NCI-H1694 (cell line): ENCODE results near the gene MPHOSPH9.
"Not testable (repeated sequence)": the region's sequence is repeated elsewhere in the genome, so short reads cannot be mapped to it uniquely, and the experiment has no call there.

ENCODE experiments used
- DNase-seq: peaks from one replicate; lab custom pipeline; 2025; lab: John Stamatoyannopoulos, UW

The MPHOSPH9 gene

DNA sequence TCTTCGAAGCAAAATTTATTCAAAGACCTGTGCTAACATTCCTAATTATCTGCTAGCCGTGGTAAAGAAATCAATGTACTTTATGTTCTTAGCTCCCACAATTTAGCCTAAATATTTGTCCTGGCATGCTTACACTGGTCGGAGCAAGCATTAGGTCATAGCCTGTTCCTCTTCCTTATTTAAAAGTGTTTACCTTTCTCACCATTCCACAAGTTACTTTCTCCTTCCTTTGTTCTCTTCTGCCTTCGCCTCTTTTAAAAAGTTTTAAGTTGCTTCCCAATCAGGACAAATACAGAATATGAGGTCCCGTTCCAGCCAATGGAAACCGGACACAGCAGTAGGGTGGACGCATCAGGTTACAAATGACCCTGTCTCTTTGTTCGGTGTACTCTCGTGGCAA, 27.1 kb upstream of the MPHOSPH9 start:
- DNase-seq = no peak

DNA sequence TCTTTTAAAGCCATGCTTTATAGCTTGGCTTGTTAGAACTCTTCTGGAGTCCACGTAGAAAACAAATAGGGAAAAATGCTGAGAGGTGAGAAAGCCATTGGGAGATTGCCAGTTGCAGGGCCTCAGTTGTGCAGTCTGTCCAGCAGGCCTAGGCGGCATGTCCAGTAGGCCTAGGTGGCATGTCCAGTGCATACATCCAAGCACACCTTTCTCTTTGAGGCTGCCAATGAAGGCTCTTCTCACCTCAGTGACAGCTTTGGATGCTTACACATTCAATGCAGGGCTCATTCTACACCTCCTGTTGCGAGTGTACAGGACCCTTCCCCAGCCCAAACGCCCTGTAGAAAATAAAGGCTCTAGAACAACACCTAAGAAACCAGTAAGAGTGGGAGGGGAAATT, 25.7 kb upstream of the MPHOSPH9 start:
- DNase-seq = no peak

DNA sequence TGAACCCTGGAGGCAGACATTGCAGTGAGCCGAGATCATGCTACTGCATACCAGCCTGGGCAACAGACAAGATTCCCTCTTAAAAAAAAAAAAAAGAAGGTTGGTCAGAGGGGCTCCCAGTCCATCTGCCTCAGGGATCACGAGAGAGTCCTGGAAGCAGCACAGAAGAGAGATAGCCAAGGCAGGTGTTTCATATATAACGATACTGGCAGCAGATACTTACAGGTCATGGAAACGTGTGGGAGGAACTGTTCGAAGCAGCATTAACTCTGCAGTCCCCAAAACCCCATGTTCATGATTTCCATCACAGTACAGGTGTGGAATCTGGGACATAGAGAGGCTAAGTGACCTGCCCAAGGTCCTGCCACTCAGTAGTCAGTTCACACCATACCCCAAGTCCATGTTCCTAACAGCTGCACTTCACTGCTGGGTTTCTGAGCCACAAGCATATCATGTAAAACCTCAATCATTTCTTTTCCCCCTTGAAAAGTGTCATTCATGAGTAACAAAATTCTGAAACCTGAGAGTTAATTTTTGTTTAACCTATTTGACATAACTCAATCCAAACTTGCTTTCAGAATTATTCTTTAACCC, 22.0 kb upstream of the MPHOSPH9 start:
- DNase-seq = no peak

DNA sequence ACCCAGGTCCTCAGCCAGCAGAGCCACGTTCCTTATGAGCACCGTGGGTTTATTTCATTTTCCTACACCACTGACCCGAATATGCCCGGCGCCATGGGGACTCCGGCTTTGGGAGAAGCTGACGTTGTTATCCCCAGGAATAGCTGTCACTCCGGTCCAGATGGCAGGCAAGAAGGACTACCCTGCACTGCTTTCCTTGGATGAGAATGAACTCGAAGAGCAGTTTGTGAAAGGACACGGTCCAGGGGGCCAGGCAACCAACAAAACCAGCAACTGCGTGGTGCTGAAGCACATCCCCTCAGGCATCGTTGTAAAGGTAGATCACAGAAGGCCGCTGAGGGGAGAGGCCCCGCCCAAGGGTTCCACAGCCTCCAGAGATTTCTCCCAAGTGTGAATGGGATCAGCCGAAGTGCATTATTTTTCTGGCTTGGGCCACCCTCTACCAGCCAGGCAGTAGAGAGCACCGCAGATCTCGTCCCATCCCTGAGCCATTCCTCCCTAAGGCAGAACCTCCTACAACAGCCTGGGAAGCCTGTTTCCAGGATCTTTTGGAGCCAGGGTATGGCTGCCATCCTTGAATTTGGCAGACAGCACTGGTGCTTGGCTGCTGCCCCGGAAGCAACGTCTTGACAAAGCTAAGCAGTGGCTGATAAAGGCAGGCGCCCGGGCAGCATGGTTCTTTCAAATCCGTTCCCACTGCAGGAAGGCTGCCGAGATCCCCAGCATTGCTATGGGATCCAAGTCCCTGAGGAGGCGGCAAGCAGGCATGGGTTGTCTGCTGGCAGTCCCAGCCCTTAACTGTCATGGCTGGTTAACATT, 20.9 kb upstream of the MPHOSPH9 start:
- DNase-seq = peak; percentile 45

DNA sequence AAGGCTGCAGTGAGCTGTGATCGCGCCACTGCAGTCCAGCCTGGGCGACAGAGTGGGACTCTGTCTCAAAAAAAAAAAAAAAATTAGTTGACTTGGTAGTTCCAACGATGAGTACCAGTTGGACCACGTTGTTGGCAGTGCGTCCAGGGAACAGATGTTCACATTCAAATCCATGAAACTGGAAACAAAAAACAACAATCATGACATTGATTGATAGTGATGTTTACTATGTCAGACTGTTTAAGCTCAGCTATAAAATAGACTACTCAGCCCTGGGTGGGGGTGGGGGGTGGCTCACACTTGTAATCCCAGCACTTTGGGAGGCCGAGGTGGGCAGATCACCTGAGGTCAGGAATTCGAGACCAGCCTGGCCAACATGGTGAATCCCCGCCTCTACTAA, 19.4 kb upstream of the MPHOSPH9 start:
- peak; percentile 92 for DNase-seq

DNA sequence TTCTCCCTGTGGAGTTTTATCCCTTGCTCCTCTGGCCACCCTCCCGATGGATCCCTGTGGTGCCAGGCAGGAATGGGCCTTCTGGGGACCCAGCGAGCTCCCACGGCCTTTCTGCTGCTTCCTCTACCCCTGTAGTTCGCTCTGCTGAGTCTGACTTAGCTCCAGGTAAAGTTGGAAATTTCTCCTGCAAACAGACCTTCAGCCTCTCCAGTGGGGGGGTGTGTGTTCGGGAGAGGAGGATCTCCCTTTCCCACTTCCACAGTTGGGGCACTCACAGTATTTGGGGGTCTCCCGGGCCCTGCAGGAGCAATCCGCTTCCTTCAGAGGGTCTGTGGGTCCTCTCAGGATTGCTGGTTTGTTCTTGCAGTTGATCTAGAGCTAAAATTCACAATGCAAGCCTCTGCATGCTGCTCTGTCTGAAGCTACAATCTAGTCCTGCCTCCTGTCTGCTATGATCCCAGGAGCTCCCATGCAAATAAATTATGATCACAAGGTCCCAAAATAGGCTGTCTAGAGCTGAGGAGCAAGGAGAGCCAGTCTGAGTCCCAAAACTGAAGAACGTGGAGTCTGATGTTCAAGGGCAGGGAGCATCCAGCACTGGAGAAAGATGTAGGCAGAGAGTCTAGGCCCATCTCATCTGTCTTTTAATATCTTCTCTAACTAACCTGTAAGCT, 18.6 kb upstream of the MPHOSPH9 start:
- peak; percentile 49 for DNase-seq

DNA sequence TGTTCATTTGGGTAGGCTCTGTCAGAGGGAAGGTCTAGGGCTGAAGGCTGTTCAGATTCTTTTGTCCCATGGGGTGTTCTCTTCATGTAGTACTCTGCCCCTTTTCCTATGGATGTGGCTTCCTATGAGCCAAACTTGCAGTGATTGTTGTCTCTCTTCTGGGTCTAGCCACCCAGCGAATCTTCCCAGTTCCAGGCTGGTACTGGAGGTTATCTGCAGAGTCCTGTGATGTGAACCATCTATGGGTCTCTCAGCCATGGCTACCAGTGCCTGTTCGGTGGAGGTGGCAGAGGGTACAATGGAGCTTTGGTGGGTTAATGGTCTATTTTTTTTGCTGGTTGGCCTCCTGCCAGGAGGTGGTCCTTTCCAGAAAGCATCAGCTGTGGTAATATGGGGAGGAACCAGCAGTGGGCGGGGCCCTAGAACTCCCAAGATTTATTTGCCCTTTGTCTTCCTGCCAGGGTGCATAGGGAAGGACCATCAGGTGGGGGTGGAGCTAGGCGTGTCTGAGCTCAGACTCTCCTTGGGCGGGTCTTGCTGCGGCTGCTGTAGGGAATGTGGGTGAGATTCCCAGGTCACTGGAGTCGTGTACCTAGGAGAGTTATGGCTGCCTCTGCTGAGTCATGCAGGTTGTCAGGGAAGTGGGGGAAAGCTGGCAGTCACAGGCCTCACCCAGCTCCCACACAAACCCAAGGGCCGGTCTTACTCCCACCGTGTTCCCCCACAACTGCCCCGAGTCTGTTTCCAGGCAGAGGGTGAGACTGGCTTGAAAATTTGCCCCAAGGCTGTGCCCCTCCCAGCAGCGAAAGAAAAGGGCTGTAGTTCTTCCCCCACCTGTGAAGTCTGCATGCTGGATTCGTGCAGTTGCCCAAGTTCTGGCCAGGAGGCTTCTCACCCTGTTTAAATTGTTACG, 17.8 kb upstream of the MPHOSPH9 start:
- DNase-seq = peak; percentile 93

DNA sequence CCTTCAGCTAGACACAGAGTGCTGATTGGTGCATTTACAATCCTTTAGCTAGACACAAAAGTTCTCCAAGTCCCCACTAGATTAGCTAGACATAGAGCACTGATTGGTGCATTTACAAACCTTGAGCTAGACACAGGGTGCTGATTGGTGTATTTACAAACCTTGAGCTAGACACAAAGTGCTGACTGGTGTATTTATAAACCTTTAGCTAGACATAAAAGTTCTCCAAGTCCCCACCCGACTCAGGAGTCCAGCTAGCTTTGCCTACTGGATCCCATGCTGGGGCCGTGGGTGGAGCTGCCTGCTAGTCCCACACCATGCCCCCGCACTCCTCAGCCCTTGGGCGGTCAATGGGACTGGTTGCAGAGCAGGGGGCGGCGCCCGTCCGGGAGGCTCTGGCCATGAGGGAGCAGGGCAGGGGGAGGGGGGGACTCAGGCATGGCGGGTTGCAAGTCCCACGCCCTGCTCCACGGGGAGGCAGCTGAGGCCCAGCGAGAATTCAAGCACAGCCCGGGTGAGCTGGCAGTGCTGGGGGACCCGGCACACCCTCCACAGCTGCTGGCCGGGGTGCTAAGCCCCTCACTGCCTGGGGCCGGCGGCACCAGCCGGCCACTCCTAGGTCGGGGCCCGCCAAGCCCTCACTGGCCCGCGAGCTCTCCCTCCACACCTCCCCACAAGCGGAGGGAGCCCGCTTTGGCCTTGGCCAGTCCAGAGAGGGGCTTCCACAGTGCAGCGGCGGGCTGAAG, 16.2 kb upstream of the MPHOSPH9 start:
- DNase-seq = not testable (repeated sequence)

DNA sequence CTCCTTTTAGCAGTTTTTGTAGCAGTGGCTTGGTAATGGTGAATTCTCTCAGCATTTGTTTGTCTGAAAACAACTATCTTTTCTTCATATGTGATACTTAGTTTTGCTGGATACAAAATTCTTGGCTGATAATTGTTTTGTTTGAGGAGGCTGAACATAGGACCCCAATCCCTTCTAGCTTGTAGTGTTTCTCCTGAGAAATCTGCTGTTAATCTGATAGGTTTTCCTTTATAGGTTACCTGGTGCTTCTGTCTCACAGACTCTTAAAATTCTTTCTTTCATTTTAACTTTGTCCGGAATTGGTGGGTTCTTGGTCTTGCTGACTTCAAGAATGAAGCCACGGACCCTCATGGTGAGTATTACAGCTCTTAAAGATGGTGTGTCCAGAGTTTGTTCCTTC, 15.2 kb upstream of the MPHOSPH9 start:
- DNase-seq = not testable (repeated sequence)

DNA sequence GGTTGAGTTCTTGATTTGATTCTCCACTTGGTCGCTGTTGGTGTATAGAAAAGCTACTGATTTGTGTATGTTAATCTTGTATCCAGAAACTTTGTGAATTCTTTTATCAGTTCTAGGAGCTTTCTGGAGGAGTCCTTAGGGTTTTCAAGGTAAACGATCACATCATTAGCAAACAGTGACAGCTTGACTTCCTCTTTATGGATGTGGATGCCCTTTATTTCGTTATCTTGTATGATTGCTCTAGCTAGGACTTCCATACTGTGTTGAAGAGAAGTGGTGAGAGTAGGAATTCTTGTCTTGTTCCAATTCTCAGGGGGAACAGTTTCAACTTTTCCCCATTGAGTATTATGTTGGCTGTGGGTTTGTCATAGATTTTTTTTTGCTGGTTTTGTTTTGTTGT, 12.7 kb upstream of the MPHOSPH9 start:
- no peak for DNase-seq

DNA sequence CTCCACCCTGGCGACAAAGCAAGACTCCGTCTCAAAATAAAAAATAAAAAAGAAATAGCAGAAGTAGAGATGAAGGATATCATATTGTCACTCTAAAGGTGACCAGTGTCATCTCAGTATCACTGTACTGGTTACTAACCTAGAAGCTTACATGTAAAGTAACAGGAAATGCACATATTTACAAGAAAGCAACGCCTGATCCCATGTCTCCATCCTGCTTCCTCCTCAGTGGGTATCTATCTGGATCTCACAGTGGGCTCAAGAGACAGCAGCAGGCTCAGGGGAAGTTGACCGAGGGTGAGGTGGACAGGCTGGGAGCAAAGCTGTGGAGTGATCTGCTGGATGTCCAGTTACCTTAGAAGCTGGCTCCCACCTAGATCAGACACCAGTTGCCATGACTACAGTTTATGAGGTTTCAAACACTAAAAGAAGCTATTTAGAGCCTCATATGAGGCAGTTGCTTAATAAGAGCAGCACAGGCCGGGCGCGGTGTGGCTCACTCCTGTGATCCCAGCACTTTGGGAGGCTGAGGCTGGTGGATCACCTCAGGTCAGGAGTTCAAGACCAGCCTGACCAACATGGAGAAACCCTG, 10.8 kb upstream of the MPHOSPH9 start:
- DNase-seq = no peak

DNA sequence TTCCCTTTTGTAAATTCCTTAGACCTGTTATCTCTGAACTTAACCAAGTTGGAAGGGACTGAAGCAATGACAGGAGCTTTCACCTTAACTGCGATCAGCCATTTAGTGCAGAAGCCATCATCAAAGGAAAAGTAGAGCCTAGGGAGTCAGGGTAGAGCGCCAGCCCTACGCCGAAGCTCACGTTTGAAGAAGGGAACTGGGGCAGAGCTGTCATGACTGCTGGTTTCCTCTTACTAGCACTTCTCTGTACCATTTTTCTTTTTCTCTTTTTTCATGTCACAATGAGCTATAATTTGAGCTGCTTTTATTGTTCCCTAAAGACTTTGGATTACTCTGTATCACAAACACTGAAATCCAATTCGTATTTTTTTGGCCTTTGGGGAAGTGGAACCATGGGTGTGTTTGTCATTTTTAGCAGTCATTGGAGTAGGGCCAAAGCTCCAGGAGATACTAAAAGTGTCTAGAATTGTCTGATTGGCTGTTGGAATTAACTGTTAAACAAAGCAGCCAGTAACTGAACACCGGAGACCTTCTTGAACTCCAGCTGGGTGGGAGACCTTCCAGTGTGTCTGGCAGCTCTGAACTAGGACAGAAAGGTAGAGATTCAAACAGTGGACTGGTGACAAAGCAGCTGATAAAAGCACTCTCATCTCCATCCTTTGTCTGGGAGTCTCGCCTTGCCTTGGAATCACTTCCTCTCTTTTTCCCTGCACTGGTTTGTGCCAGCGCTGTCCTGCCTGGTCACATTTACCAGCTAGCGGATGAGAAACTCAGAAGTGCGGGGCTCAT, 9.4 kb upstream of the MPHOSPH9 start:
- DNase-seq = no peak

DNA sequence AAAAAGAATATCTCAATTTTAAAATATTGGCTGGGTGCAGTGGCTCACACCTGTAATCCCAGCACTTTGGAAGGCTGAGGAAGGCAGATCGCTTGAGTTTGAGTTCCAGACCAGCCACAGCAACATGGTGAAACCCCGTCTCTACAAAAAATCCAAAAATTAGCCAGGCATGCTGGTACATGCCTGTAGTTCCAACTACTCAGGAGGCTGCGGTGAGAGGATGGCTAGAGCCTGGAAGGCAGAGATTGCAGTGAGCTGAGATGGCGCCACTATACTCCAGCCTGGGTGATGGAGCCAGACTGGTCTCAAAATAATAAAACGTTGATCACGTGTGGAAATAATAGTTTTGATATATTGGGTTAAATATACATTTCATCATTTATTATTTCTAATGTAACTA, 6.0 kb upstream of the MPHOSPH9 start:
- no peak for DNase-seq

DNA sequence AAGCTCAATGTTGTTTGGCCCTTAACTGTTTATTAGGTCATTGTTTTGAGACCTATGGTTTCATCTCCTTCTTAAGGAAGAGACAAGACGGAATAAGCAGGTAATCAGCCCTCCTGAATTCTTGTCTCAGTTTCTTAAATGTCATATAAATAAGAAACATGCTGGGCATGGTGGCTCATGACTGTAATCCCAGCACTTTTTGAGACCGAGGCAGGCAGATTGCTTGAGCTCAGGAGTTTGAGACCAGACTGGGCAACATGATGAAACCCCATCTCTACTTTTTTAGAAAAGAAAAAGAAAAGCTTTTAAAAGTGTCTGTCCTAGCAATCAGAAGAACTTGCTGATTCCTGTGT, 5.4 kb upstream of the MPHOSPH9 start:
- DNase-seq = no peak

DNA sequence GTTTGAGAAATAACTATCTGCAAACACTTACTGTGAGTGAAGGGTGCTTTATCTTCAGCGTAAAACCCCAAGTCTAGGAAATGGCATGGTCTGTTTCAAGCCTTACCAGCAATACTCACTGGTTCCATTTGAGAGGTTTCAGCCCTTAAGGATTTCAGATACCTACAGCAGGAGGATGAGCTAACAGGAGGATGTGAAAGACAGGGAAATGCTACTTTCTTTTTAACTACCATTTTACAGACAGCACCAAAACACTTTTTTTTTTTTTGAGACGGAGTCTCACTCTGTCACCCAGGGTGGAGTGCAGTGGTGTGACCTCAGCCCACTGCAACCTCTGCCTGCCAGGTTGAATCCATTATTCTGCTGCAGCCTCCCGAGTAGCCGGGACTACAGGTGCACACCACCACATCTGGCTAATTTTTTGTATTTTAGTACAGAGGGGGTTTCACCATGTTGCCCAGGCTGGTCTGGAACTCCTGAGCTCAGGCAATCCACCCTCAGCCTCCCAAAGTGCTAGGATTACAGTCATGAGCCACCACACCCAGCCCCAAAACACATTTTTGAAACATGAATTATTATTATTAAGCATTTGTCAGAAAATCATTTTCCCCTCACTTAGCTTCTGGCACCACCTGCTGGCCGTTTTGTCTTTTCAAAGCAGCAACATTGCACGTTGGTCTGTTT, 4.8 kb upstream of the MPHOSPH9 start:
- DNase-seq = peak; percentile 46

DNA sequence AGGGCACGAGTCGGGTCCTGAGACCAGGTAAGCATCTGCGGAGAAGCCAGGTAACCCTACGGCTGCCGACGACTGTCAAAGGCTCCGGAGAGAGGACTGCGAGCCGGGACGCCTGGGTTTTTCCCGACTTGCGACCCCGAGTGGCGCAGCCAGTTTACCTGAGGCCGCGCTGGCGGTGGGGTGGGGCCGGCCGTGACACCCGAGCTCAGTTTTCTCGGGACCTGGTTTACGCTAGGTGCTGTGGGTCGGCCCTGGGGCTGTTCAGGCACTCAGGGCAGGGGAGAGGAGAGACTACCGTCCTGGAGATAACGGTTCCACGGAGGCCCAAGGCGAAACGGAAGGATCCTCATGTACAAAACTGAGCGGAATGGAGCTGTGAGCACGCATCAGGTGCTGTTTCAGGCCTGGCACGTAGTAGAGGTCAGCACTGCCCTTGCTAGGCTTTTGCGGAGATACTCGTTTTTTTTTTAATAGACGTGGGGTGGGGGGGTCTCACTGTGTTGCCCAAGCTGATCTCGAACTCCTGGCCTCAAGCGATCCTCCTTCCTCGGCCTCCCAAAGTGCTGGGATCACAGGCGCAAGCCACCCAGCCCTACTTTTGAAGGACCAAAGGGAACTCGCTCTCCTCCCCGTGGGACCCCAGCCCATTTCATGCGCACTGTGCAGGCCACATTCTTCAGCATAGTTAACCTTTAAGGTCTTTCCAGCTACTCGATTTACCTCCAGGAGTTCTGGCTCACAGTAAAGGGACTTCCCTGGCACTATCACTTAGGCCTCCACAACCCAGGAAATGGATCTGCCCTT, 766 bp upstream of the MPHOSPH9 start:
- no peak for DNase-seq

DNA sequence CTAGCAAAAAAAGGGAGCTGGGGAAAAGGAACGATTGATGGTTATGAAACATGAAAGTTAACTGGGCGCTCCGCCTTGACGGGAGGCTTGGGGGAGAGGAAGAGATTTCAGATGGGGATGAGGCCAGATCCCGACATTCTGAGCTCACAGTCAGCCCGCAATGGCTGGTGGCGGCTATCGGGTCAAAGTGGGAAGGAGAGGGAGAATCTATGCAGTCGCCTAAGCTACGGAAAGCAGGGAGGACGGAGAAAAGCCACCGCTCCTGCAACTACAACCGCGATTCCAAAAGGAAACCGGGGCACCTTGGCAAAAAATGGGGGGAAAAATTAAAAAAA, 502 bp downstream of the MPHOSPH9 start:
- DNase-seq = no peak

DNA sequence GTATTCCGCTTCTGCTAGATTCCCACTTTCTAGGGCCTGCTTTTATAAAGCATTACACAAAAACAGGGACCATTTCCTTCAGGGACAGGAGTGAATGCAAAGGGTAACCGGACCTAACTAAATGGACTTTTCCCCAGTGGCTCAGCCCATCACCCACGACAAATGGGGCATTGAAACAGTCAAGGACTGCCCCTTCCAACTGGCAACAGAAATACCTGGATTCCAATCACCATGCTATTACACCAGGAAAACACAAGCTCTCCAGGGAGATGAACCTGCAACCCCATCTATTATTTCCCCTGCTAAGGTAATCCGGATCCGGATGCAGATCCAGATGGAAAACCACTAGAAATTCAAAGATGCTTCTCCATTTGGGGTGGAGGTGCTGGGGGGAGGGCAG, 1.0 kb downstream of the MPHOSPH9 start:
- DNase-seq = no peak

DNA sequence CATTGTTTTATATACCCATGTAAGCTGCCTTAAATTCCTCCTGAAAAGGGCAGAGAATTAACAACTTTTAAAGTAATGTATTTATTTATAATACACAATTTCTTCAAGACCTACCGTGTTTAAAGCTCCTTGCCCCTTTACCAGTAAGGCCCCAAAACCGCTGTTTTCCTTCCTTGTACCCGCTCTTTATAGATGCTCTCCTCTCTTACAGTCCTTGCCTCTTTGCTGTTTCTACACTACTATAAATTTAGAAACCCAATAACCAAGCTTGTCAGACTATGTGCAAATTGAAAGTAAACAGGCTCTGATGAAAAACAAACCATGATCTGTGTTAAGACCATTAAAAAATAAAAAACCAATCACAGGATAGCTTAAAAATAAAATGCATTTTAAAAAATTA, 3.9 kb downstream of the MPHOSPH9 start:
- DNase-seq = no peak
